Endothelial cell of umbilical vein (primary cell): ENCODE measurements around the gene INPP5A. TPM values are rescaled to one million over a fixed set of nuclear protein-coding genes. Genes with fewer than 3 reads are reported as not detected.
A peak's percentile ranks its signal among the peaks of the same experiment; 100 is the strongest.

Experiments
- BruUV-seq: library from RNA; stranded (reverse); fragments of 400-500 nt; replicated peaks from 2 replicates; lab custom pipeline; 2021; lab: Mats Ljungman, UMichigan
- CTCF ChIA-PET: fragments of 300-600, 350-600 bp; sonication (Branson Sonifier 250); formaldehyde crosslinking; loops from one replicate; lab custom pipeline; 2021; ENCODE audit warnings: antibody characterized with exemption, inconsistent platforms; lab: Charles Lee
- POLR2A ChIA-PET: fragments of 300-600, 350-600 bp; sonication (Branson Sonifier 250); formaldehyde crosslinking; loops from one replicate; lab custom pipeline; 2021; ENCODE audit warnings: antibody characterized with exemption, inconsistent platforms; lab: Charles Lee
- DNase-seq: peaks from one replicate; pipeline ENCODE4 v3.0.0-alpha.2; 2011; ENCODE audit warnings: low read depth, low spot score
- FAIRE-seq: peaks from 2 replicates; lab custom pipeline; 2011; peaks lifted over from hg19 to GRCh38; lab: Jason Lieb, UNC
- H2AFZ ChIP-seq: 2 replicates; pipeline ENCODE4 v1.6.0; 2012; ENCODE audit warnings: low read depth, low read length, control low read depth, inconsistent platforms
- H3K27ac ChIP-seq: 2 replicates; pipeline ENCODE4 v1.5.1; 2011; ENCODE audit warnings: low read depth, mild to moderate bottlenecking, control low read depth, low read length, moderate library complexity; ENCODE audit not compliant: insufficient read depth
- H3K27me3 ChIP-seq, 2 experiments: 2 replicates each; pipeline versions ENCODE4 v1.6.0 to v1.6.1; 2011; ENCODE audit warnings: low read length in 2 of 2, mixed read lengths in 1 of 2; ENCODE audit not compliant: control insufficient read depth in 2 of 2, insufficient read depth in 2 of 2
- H3K36me3 ChIP-seq, 2 experiments: 2 replicates in 1 of 2; 3 replicates in 1 of 2; pipeline ENCODE4 v1.5.1; 2011; ENCODE audit warnings: low read length in 2 of 2, mild to moderate bottlenecking in 1 of 2, moderate library complexity in 1 of 2; ENCODE audit not compliant: control insufficient read depth in 2 of 2, insufficient read depth in 2 of 2; ENCODE audit errors: extremely low read depth in 1 of 2
- H3K4me1 ChIP-seq: 3 replicates; pipeline ENCODE4 v1.5.1; 2011; ENCODE audit warnings: mild to moderate bottlenecking, low read length; ENCODE audit not compliant: control insufficient read depth, insufficient read depth; ENCODE audit errors: extremely low read depth
- H3K4me2 ChIP-seq: 2 replicates; pipeline ENCODE4 v1.6.1; 2011; ENCODE audit warnings: low read length, control low read depth, mixed read lengths; ENCODE audit not compliant: insufficient read depth
- H3K4me3 ChIP-seq, 3 experiments: fragments of 200-600 bp in 1 of 3; sonication (generic), shearing (Covaris generic) in 1 of 3; replicated peaks in 1 of 3; 2 replicates each; pipeline ENCODE4 v1.5.1; 2011 to 2016; ENCODE audit warnings: control low read depth in 3 of 3, low read length in 3 of 3, mild to moderate bottlenecking in 2 of 3, inconsistent platforms in 1 of 3, low read depth in 1 of 3, moderate library complexity in 1 of 3; ENCODE audit not compliant: insufficient read depth in 1 of 3
- H3K79me2 ChIP-seq: 2 replicates; pipeline ENCODE4 v1.6.0; 2012; ENCODE audit warnings: low read length, inconsistent platforms; ENCODE audit not compliant: control insufficient read depth, insufficient read depth
- H3K9ac ChIP-seq: replicated peaks from 2 replicates; pipeline ENCODE3; 2011; ENCODE audit warnings: low read length, control low read depth; ENCODE audit not compliant: insufficient read depth; ENCODE audit errors: extremely low read depth
- H3K9me1 ChIP-seq: replicated peaks from 3 replicates; pipeline ENCODE4 v1.6.0; 2011; ENCODE audit warnings: mild to moderate bottlenecking, low read length; ENCODE audit not compliant: control insufficient read depth, insufficient read depth; ENCODE audit errors: extremely low read depth
- H3K9me3 ChIP-seq: replicated peaks from 2 replicates; pipeline ENCODE4 v1.5.1; 2012; ENCODE audit warnings: low read length, inconsistent platforms; ENCODE audit not compliant: control insufficient read depth, insufficient read depth
- H4K20me1 ChIP-seq: replicated peaks from 2 replicates; pipeline ENCODE3; 2011; ENCODE audit warnings: mild to moderate bottlenecking, low read length; ENCODE audit not compliant: control insufficient read depth, insufficient read depth; ENCODE audit errors: extremely low read depth
- CTCF ChIP-seq, 2 donors: IDR thresholded peaks; 1 replicate in 1 of 2; 2 replicates in 1 of 2; pipeline ENCODE4 v1.5.1; 2011; ENCODE audit warnings: low read length in 2 of 2, mild to moderate bottlenecking in 2 of 2, moderate library complexity in 2 of 2, control low read depth in 1 of 2, inconsistent platforms in 1 of 2, low read depth in 1 of 2; ENCODE audit not compliant: insufficient read depth in 1 of 2; ENCODE audit errors: extremely low read depth in 1 of 2
- EZH2 ChIP-seq: IDR thresholded peaks from 2 replicates; pipeline ENCODE4 v1.6.1; 2012; ENCODE audit warnings: borderline replicate concordance, low read depth, mild to moderate bottlenecking, moderate library complexity, low read length, inconsistent platforms; ENCODE audit not compliant: severe bottlenecking
- FOS ChIP-seq: IDR thresholded peaks from 2 replicates; pipeline ENCODE4 v1.6.1; 2011; ENCODE audit warnings: mild to moderate bottlenecking, low read length, moderate library complexity, borderline replicate concordance; ENCODE audit not compliant: insufficient read depth
- GATA2 ChIP-seq: IDR thresholded peaks from 2 replicates; pipeline ENCODE4 v1.7.0; 2011; ENCODE audit warnings: low read depth, mild to moderate bottlenecking, moderate library complexity, mixed read lengths, low read length; ENCODE audit not compliant: insufficient read length, insufficient read depth
- JUN ChIP-seq: IDR thresholded peaks from 2 replicates; pipeline ENCODE4 v1.6.1; 2011; ENCODE audit warnings: borderline replicate concordance, low read depth; ENCODE audit not compliant: insufficient read length, insufficient read depth
- MAX ChIP-seq: IDR thresholded peaks from 2 replicates; pipeline ENCODE4 v1.6.1; 2011; ENCODE audit not compliant: insufficient read depth, insufficient read length
- MYC ChIP-seq: IDR thresholded peaks from one replicate; pipeline ENCODE4 v1.6.1; 2011; ENCODE audit warnings: mild to moderate bottlenecking, low read depth, low read length
- POLR2A ChIP-seq: IDR thresholded peaks from 2 replicates; pipeline ENCODE4 v1.6.1; 2012; ENCODE audit warnings: low read depth, mild to moderate bottlenecking, control low read depth, low read length
- POLR2AphosphoS5 ChIP-seq: IDR thresholded peaks from 2 replicates; pipeline ENCODE4 v1.6.1; 2012; ENCODE audit warnings: low read depth, mild to moderate bottlenecking, control low read depth, low read length, moderate library complexity; ENCODE audit not compliant: insufficient read depth
- dilution Hi-C: fragments of 300-500 bp; cut with MboI; formaldehyde crosslinking; loops from one replicate; pipeline ENCODE4 v1.15.0; 2019; ENCODE audit warnings: low sequenced_read_pairs; ENCODE audit not compliant: extremely low pct_ligation_motif_present
- intact Hi-C: fragments of 100-400 bp; cut with micrococcal nuclease; formaldehyde crosslinking; loops from one replicate; pipeline ENCODE4 v1.10.0; 2022
- polyA plus RNA-seq, 4 experiments: library from polyadenylated mRNA; depleted of rRNA in 3 of 4; stranded (reverse) in 3 of 4; unstranded in 1 of 4; fragments of >200 nt; gene quantifications; 2 replicates each; pipeline versions ENCODE4 v1.2.1 to v1.2.3, GENCODE V29; 2011 to 2012; ENCODE audit warnings: missing spikeins in 1 of 4
- total RNA-seq: library from RNA; stranded (reverse); gene quantifications from 2 replicates; pipeline ENCODE4 v1.2.3, GENCODE V29; 2021

Gene INPP5A
- total and polyA plus RNA-seq, 2 donors (not counting 3 experiments of a cell fraction or from before 2014, with no cell fraction given), result 22.9 to 33.2 TPM

GRCh38 chr10:132589015-132589414 is 51.4 kb downstream of the INPP5A start:
- intact Hi-C loops, result loop anchor here (2.0 kb wide), 1 partner anchor 16 kb away; no protein-coding TSS in a partner anchor
- Histone ChIP-seq H3K4me1 (peaks cover 40% of the 10 kb centered on the region), H3K79me2 (peaks cover 13% of the 10 kb centered on the region), H3K36me3 (no peaks in the 10 kb centered on the region), H3K27me3 (no peaks in the 10 kb centered on the region), H3K9me3 (no peaks in the 10 kb centered on the region), H3K4me2 (no peak overlapping the region), H3K27ac (peak overlapping the region; percentile 31), H2AFZ (no peak overlapping the region), H3K4me3 (no peak overlapping the region), H3K9me1 (no peaks in the 10 kb centered on the region), H4K20me1 (no peaks in the 10 kb centered on the region), H3K9ac (no peak overlapping the region)
- no peak for FAIRE-seq
- no peak for DNase-seq
- no peak for TF ChIP-seq POLR2AphosphoS5
- no peak for TF ChIP-seq FOS
- no peak for TF ChIP-seq MYC
- no peak for TF ChIP-seq JUN
- no peak for TF ChIP-seq EZH2
- TF ChIP-seq POLR2A, result no peak
- no peak for TF ChIP-seq MAX
- no peak for TF ChIP-seq GATA2
- TF ChIP-seq CTCF (IDR thresholded peaks at IDR 0.05; ENCODE audit: extremely low read depth in 1 of 2, insufficient read depth in 1 of 2, low read depth in 1 of 2, low read length in 2 of 2), result no peak
- CTCF ChIA-PET, result no interaction called here
- POLR2A ChIA-PET, result no interaction called here
- dilution Hi-C loops, result no loop called here
- TSS peak; percentile 62 for BruUV-seq
